Keratinocyte (primary cell): ENCODE data around the gene DIRAS1. TPM values are rescaled to one million over a fixed set of nuclear protein-coding genes. Genes with fewer than 3 reads are reported as not detected.

Source experiments
- DNase-seq: peaks from one replicate; pipeline ENCODE4 v3.0.0-alpha.2; 2011; ENCODE audit warnings: low read depth, missing footprints, low spot score
- FAIRE-seq: peaks from 2 replicates; lab custom pipeline; 2011; peaks lifted over from hg19 to GRCh38; lab: Jason Lieb, UNC
- H2AFZ ChIP-seq: 2 replicates; pipeline ENCODE4 v1.6.0; 2012; ENCODE audit warnings: low read length, control low read depth, inconsistent platforms; ENCODE audit not compliant: control insufficient read depth
- H3K27ac ChIP-seq: 2 replicates; pipeline ENCODE4 v1.5.1; 2011; ENCODE audit warnings: low read length; ENCODE audit not compliant: control insufficient read depth, insufficient read depth
- H3K27me3 ChIP-seq: 3 replicates; pipeline ENCODE4 v1.6.0; 2011; ENCODE audit warnings: low read length; ENCODE audit not compliant: control insufficient read depth, insufficient read depth; ENCODE audit errors: extremely low read depth
- H3K36me3 ChIP-seq, 2 experiments: 2 replicates in 1 of 2; 3 replicates in 1 of 2; pipeline ENCODE4 v1.5.1; 2011; ENCODE audit warnings: low read length in 2 of 2, mild to moderate bottlenecking in 1 of 2; ENCODE audit not compliant: control insufficient read depth in 2 of 2, insufficient read depth in 2 of 2; ENCODE audit errors: extremely low read depth in 1 of 2
- H3K4me1 ChIP-seq: 3 replicates; pipeline ENCODE4 v1.5.1; 2011; ENCODE audit warnings: low read length; ENCODE audit not compliant: control insufficient read depth, insufficient read depth; ENCODE audit errors: extremely low read depth
- H3K4me2 ChIP-seq: 3 replicates; pipeline ENCODE4 v1.6.0; 2011; ENCODE audit warnings: low read depth, low read length; ENCODE audit not compliant: control insufficient read depth, insufficient read depth; ENCODE audit errors: extremely low read depth
- H3K4me3 ChIP-seq, 3 experiments: fragments of 200-600 bp in 1 of 3; sonication (generic) in 1 of 3; 2 replicates in 2 of 3; 3 replicates in 1 of 3; pipeline ENCODE4 v1.5.1; 2011 to 2016; ENCODE audit warnings: low read length in 3 of 3, mild to moderate bottlenecking in 3 of 3, control low read depth in 2 of 3, inconsistent platforms in 1 of 3, low read depth in 1 of 3, mixed read lengths in 1 of 3, mixed run types in 1 of 3, moderate library complexity in 1 of 3; ENCODE audit not compliant: control insufficient read depth in 2 of 3, insufficient read depth in 2 of 3; ENCODE audit errors: extremely low read depth in 1 of 3
- H3K79me2 ChIP-seq: 2 replicates; pipeline ENCODE4 v1.6.0; 2012; ENCODE audit warnings: low read length; ENCODE audit not compliant: control insufficient read depth, insufficient read depth
- H3K9ac ChIP-seq: 3 replicates; pipeline ENCODE4 v1.6.0; 2011; ENCODE audit warnings: low read length; ENCODE audit not compliant: control insufficient read depth, insufficient read depth; ENCODE audit errors: extremely low read depth
- H3K9me1 ChIP-seq: 3 replicates; pipeline ENCODE4 v1.6.0; 2011; ENCODE audit warnings: low read length; ENCODE audit not compliant: control insufficient read depth, insufficient read depth; ENCODE audit errors: extremely low read depth
- H3K9me3 ChIP-seq: 2 replicates; pipeline ENCODE4 v1.5.1; 2012; ENCODE audit warnings: low read depth, low read length; ENCODE audit not compliant: control insufficient read depth
- H4K20me1 ChIP-seq: 3 replicates; pipeline ENCODE4 v1.6.0; 2011; ENCODE audit warnings: low read length; ENCODE audit not compliant: control insufficient read depth, insufficient read depth; ENCODE audit errors: extremely low read depth
- EZH2 ChIP-seq: IDR thresholded peaks from one replicate; pipeline ENCODE4 v1.6.1; 2012; ENCODE audit warnings: inconsistent platforms, mild to moderate bottlenecking, low read length, moderate library complexity
- dilution Hi-C: fragments of 300-500 bp; cut with MboI; formaldehyde crosslinking; loops from one replicate; pipeline ENCODE4 v1.7.0; 2020; ENCODE audit warnings: low sequenced_read_pairs; ENCODE audit not compliant: extremely low pct_ligation_motif_present
- polyA plus RNA-seq, 5 experiments: library from polyadenylated mRNA; depleted of rRNA in 3 of 5; stranded (reverse) in 3 of 5; stranded (forward) in 1 of 5; unstranded in 1 of 5; fragments of >200 nt; gene quantifications; 1 replicate in 1 of 5; 2 replicates in 3 of 5; 3 replicates in 1 of 5; pipeline versions ENCODE4 v1.2.1 to v1.2.3, GENCODE V29; 2011 to 2012; ENCODE audit warnings: missing spikeins in 2 of 5, low read depth in 1 of 5, low replicate concordance in 1 of 5
- TF ChIP-seq, protein P1 (sequence below), 3 experiments: IDR thresholded peaks in 1 of 3; conservative IDR thresholded peaks in 1 of 3; optimal IDR thresholded peaks in 1 of 3; 2 replicates in 2 of 3; 3 replicates in 1 of 3; pipeline versions ENCODE3 to v1.5.1; 2011; ENCODE audit warnings: low read length in 3 of 3, mild to moderate bottlenecking in 3 of 3, moderate library complexity in 2 of 3, control low read depth in 1 of 3, inconsistent platforms in 1 of 3; ENCODE audit not compliant: insufficient read depth in 2 of 3; ENCODE audit errors: extremely low read depth in 1 of 3

Gene DIRAS1
- polyA plus RNA-seq, 1 donor (not counting 4 experiments of a cell fraction or from before 2014, with no cell fraction given), result 0.10 TPM

DNA sequence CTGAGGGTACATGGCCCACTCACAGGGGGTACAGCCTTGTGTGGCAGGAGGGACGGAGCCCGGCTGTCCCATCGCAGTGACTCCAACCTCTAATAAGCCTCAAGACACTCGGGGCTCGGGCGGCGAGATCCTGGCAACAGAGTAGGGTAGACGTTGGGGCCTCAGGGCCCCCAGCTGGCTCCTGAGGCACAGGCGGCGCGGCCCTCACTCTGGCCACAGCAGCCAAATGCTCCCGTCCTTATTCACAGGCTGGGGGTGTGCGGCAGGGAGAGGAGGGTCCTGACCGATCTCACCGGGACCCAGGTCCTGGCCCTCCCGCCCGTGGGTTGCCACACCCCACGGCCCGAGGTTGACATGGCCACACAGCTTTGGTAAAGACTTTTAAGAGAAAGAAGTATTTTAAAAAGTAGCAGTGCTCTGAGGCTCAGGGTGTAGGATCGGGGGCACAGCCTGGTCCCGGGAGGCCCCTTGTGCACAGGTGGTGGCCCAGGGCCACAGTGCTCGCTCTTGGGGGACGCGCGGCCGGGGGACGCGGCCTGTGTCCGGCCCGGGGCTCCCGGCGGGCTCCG is 11.1 kb upstream of the DIRAS1 start:
- peaks cover under 1% of the 10 kb centered on the region for H3K27me3 ChIP-seq
- H3K4me2 ChIP-seq, result no peak overlapping the region
- H3K4me1 ChIP-seq, result peaks cover 14% of the 10 kb centered on the region
- FAIRE-seq (no peak), DNase-seq (no peak)
- H3K9me1 ChIP-seq, result no peaks in the 10 kb centered on the region
- dilution Hi-C loops, result no loop called here
- H3K4me3 ChIP-seq, result no peak overlapping the region
- H3K9ac ChIP-seq, result no peak overlapping the region
- no peak for TF ChIP-seq EZH2
- TF ChIP-seq, protein P1, sequence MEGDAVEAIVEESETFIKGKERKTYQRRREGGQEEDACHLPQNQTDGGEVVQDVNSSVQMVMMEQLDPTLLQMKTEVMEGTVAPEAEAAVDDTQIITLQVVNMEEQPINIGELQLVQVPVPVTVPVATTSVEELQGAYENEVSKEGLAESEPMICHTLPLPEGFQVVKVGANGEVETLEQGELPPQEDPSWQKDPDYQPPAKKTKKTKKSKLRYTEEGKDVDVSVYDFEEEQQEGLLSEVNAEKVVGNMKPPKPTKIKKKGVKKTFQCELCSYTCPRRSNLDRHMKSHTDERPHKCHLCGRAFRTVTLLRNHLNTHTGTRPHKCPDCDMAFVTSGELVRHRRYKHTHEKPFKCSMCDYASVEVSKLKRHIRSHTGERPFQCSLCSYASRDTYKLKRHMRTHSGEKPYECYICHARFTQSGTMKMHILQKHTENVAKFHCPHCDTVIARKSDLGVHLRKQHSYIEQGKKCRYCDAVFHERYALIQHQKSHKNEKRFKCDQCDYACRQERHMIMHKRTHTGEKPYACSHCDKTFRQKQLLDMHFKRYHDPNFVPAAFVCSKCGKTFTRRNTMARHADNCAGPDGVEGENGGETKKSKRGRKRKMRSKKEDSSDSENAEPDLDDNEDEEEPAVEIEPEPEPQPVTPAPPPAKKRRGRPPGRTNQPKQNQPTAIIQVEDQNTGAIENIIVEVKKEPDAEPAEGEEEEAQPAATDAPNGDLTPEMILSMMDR (optimal IDR thresholded peaks at IDR 0.05 in 1 of 3, IDR thresholded peaks at IDR 0.05 in 1 of 3, conservative IDR thresholded peaks at IDR 0.05 in 1 of 3; ENCODE audit: extremely low read depth in 1 of 3, insufficient read depth in 2 of 3, low read length in 3 of 3), result no peak
- H3K36me3 ChIP-seq, result peaks cover 11 to 13% of the 10 kb centered on the region in 2 experiments
- H4K20me1 ChIP-seq, result peaks cover 5% of the 10 kb centered on the region
- H3K79me2 ChIP-seq, result no peaks in the 10 kb centered on the region
- H2AFZ ChIP-seq, result no peak overlapping the region
- H3K9me3 ChIP-seq, result no peaks in the 10 kb centered on the region
- H3K27ac ChIP-seq, result no peak overlapping the region

DNA sequence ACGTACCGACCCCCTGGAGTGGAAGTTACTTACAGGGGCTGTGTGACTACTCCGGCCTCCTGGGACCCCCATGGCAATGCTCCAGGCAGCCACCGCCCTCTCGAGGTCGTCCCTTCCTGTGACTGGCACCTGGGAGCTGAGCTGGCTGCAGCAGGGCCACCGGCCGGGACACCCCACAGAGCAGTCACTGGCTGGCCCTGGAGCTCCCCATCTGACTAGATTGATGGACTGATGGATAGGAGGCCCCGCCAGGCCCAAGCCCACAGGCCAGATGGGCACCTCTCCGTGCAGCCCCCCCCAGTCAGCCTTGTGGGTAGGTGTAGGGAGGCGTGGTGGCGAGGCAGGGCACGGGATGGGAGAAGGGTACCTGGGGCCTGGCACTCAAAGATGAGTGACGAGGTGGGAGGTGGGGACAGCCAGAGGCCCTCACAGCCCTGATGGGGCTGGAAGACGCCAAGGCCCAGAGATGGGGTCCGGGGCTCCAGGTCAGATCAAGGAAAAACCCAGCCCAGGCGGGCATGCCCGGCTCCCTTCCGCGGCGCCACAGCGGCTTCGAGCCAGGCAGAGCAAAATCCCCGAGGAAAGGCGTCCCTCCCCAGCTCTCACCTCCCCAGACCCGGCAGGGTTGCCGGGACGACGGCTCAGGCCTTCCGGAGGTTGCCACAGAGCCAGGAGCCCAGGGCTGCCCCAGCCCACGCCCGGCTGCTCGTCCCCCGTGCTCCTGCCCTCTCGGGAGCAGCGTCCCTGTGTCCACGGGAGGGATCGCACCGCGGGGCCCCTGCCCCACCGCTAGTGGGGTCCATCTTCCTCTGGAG is 10.2 kb upstream of the DIRAS1 start:
- no peak overlapping the region for H3K4me3 ChIP-seq
- dilution Hi-C loops, result no loop called here
- H3K79me2 ChIP-seq, result no peaks in the 10 kb centered on the region
- peaks cover 5% of the 10 kb centered on the region for H4K20me1 ChIP-seq
- H3K9me3 ChIP-seq, result no peaks in the 10 kb centered on the region
- no peak for FAIRE-seq
- no peak overlapping the region for H3K4me2 ChIP-seq
- DNase-seq, result no peak
- no peaks in the 10 kb centered on the region for H3K9me1 ChIP-seq
- no peak overlapping the region for H3K27ac ChIP-seq
- H3K36me3 ChIP-seq, result peaks cover 5 to 9% of the 10 kb centered on the region in 2 experiments
- H3K27me3 ChIP-seq, result peaks cover 4% of the 10 kb centered on the region
- TF ChIP-seq EZH2, result no peak
- TF ChIP-seq, protein P1 (optimal IDR thresholded peaks at IDR 0.05 in 1 of 3, IDR thresholded peaks at IDR 0.05 in 1 of 3, conservative IDR thresholded peaks at IDR 0.05 in 1 of 3; ENCODE audit: extremely low read depth in 1 of 3, insufficient read depth in 2 of 3, low read length in 3 of 3), result no peak
- no peak overlapping the region for H2AFZ ChIP-seq
- H3K9ac ChIP-seq, result no peak overlapping the region
- peaks cover 21% of the 10 kb centered on the region for H3K4me1 ChIP-seq
